PC-9 (cell line): ENCODE measurements around the gene LRP11. TPM values are rescaled to one million over a fixed set of nuclear protein-coding genes. Genes with fewer than 3 reads are reported as not detected.

Experiments
- BruUV-seq: library from RNA; stranded (reverse); fragments of 400-500 nt; replicated peaks from 2 replicates; lab custom pipeline; 2021; lab: Mats Ljungman, UMichigan
- CTCF ChIA-PET: fragments of 300-600 bp; sonication (Branson Sonifier 250); formaldehyde crosslinking; loops from one replicate; lab custom pipeline; 2022; ENCODE audit warnings: antibody characterized with exemption; lab: Charles Lee
- POLR2A ChIA-PET: fragments of 300-600 bp; sonication (Branson Sonifier 250); formaldehyde crosslinking; loops from one replicate; lab custom pipeline; 2022; ENCODE audit warnings: antibody characterized with exemption; ENCODE audit not compliant: unreplicated experiment; lab: Charles Lee
- DNase-seq, 2 experiments: peaks; one replicate each; pipeline versions ENCODE4 v3.0.0 to v3.0.0-alpha.2; 2015 to 2022; ENCODE audit warnings: mixed read lengths in 1 of 2
- H2AFZ ChIP-seq: fragments of 200-600 bp; sonication (generic); 2 replicates; pipeline ENCODE4 v1.8.1; 2017; ENCODE audit warnings: antibody characterized with exemption
- H3F3A ChIP-seq: fragments of 200-600 bp; sonication (generic); 2 replicates; pipeline ENCODE4 v1.8.1; 2017; ENCODE audit warnings: antibody characterized with exemption, mild to moderate bottlenecking, low read depth; ENCODE audit not compliant: insufficient read depth
- H3K27ac ChIP-seq: fragments of 200-600 bp; sonication (generic); 2 replicates; pipeline ENCODE4 v1.6.1; 2016; ENCODE audit warnings: mixed run types
- H3K27me3 ChIP-seq: fragments of 200-600 bp; sonication (generic); 2 replicates; pipeline ENCODE4 v1.6.1; 2016; ENCODE audit warnings: low read depth, mixed run types; ENCODE audit not compliant: insufficient read depth
- H3K36me3 ChIP-seq: fragments of 200-600 bp; sonication (generic); 2 replicates; pipeline ENCODE4 v1.6.1; 2016; ENCODE audit warnings: low read depth, mixed run types
- H3K4me1 ChIP-seq: fragments of 200-600 bp; sonication (generic); replicated peaks from 2 replicates; pipeline ENCODE4 v1.6.1; 2016; ENCODE audit warnings: mixed run types; ENCODE audit not compliant: insufficient read depth
- H3K4me2 ChIP-seq: fragments of 200-600 bp; sonication (generic); 2 replicates; pipeline ENCODE4 v1.6.1; 2017; ENCODE audit warnings: mixed run types
- H3K4me3 ChIP-seq: fragments of 200-600 bp; sonication (generic); 2 replicates; pipeline ENCODE4 v1.6.1; 2016; ENCODE audit warnings: mixed run types
- H3K79me2 ChIP-seq: fragments of 200-600 bp; sonication (generic); 2 replicates; pipeline ENCODE4 v1.6.1; 2017; ENCODE audit warnings: low read depth, mixed run types
- H3K9me2 ChIP-seq: fragments of 200-600 bp; sonication (generic); 2 replicates; pipeline ENCODE4 v1.8.1; 2017; ENCODE audit warnings: mild to moderate bottlenecking; ENCODE audit not compliant: insufficient read depth
- H3K9me3 ChIP-seq: fragments of 200-600 bp; sonication (generic); 2 replicates; pipeline ENCODE4 v1.8.1; 2016; ENCODE audit warnings: low read depth; ENCODE audit not compliant: insufficient read depth
- H4K20me1 ChIP-seq: fragments of 200-600 bp; sonication (generic); 2 replicates; pipeline ENCODE4 v1.8.1; 2017; ENCODE audit not compliant: insufficient read depth
- EZH2 ChIP-seq: fragments of 200-600 bp; sonication (generic); IDR thresholded peaks from 2 replicates; pipeline ENCODE4 v1.8.0; 2017; ENCODE audit warnings: antibody characterized with exemption, low read depth
- intact Hi-C: fragments of 100-400 bp; cut with micrococcal nuclease; formaldehyde crosslinking; loops from one replicate; pipeline ENCODE4 v1.10.0; 2022; ENCODE audit not compliant: unreplicated experiment
- total RNA-seq: library from RNA; stranded (reverse); gene quantifications from 2 replicates; pipeline ENCODE4 v1.2.3, GENCODE V29; 2021
- TF ChIP-seq, protein P1 (sequence below): fragments of 200-600 bp; sonication (generic); conservative IDR thresholded peaks from 2 replicates; pipeline ENCODE4 v1.6.1; 2017; ENCODE audit warnings: mixed run types, antibody characterized with exemption, mild to moderate bottlenecking, moderate library complexity

LRP11 gene
- total RNA-seq, 1 experiment from 2014 or later, result 38.6 TPM

DNA sequence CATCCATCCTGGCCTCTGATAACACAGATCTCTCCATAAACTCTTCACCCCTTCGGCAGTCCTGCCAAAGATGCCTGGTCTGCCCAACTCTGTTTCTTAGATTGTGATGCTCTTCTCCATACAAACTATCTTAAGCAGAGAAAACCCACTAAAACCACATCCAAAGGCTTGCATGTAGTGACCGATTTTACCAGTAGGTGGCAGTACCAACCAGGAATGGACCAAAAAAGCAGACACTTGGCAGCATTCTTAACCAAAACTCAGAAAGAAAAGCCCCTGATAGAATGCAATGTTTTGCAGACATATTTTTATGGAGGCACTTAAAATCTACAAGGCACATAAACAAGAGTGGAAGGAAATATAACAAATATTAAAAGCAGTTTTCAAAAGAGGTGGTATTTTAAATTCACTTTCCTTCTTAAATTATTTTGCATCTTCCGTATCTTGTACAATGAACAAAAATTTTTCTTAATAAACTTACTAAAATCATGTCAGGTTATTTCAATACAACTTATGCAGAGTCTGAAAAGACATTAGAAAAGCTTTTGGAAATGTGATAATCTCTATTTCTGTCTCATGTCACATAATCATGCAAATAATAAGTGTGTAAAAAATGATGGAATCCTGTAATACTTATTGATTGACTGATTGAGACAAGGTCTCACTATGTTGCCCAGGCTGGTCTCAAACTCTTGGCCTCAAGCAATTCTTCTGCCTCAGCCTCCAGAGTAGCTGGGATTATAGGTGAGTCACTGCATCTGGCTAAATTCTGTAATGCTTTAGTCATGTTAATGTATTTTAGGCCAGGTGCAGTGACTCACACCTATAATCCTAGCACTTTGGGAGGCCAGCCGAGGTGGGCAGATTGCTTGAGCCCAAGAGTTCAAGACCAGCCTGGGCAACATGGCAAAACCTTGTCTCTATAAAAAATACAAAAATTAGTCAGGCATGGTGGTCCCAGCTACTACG lies 29.4 kb downstream of the LRP11 start:
- intact Hi-C loops, result loop anchor here (1.0 to 2.0 kb wide), 3 partner anchors 31 to 182 kb away; no protein-coding TSS in a partner anchor
- H3K4me2 ChIP-seq, result no peak overlapping the region
- H3K4me3 ChIP-seq, result no peak overlapping the region
- H3K9me3 ChIP-seq, result no peaks in the 10 kb centered on the region
- H3K9me2 ChIP-seq, result no peaks in the 10 kb centered on the region
- H3F3A ChIP-seq, result peaks cover 10% of the 10 kb centered on the region
- peak; percentile 48 to 79 for DNase-seq
- H3K4me1 ChIP-seq, result no peaks in the 10 kb centered on the region
- CTCF ChIA-PET, result interaction anchor here (0.6 kb wide), 1 partner anchor 29 kb away, joined by 3 read pairs; no protein-coding TSS in a partner anchor
- peaks cover 3% of the 10 kb centered on the region; the same call in 1 of the 2 replicates for H4K20me1 ChIP-seq
- no peak for TF ChIP-seq EZH2
- TF ChIP-seq, protein P1, sequence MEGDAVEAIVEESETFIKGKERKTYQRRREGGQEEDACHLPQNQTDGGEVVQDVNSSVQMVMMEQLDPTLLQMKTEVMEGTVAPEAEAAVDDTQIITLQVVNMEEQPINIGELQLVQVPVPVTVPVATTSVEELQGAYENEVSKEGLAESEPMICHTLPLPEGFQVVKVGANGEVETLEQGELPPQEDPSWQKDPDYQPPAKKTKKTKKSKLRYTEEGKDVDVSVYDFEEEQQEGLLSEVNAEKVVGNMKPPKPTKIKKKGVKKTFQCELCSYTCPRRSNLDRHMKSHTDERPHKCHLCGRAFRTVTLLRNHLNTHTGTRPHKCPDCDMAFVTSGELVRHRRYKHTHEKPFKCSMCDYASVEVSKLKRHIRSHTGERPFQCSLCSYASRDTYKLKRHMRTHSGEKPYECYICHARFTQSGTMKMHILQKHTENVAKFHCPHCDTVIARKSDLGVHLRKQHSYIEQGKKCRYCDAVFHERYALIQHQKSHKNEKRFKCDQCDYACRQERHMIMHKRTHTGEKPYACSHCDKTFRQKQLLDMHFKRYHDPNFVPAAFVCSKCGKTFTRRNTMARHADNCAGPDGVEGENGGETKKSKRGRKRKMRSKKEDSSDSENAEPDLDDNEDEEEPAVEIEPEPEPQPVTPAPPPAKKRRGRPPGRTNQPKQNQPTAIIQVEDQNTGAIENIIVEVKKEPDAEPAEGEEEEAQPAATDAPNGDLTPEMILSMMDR, result peak; percentile 96
- H3K79me2 ChIP-seq, result no peaks in the 10 kb centered on the region
- 0 out of 2 replicates have a peak, but pooled peaks cover 5% of the 10 kb centered on the region for H3K36me3 ChIP-seq
- no TSS peak for BruUV-seq
- H3K27ac ChIP-seq, result peak overlapping the region; percentile 45
- no peaks in the 10 kb centered on the region for H3K27me3 ChIP-seq
- H2AFZ ChIP-seq, result no peak overlapping the region
- POLR2A ChIA-PET, result no interaction called here

GRCh38 chr6:149833651-149834050 lies 30.5 kb downstream of the LRP11 start:
- H3K27me3 ChIP-seq, result no peaks in the 10 kb centered on the region
- ChIA-PET CTCF (no interaction called here), POLR2A (no interaction called here)
- H4K20me1 ChIP-seq, result peaks cover 3% of the 10 kb centered on the region; the same call in 1 of the 2 replicates
- no peak overlapping the region for H3K27ac ChIP-seq
- H3K4me2 ChIP-seq, result no peak overlapping the region
- no peak for DNase-seq
- TF ChIP-seq EZH2, result no peak
- TF ChIP-seq, protein P1, result no peak
- intact Hi-C loops, result loop anchor here (1.0 to 2.0 kb wide), 3 partner anchors 32 to 183 kb away; no protein-coding TSS in a partner anchor
- no peaks in the 10 kb centered on the region for H3K9me2 ChIP-seq
- H3K4me3 ChIP-seq, result no peak overlapping the region
- H3F3A ChIP-seq, result peaks cover 10% of the 10 kb centered on the region
- 0 out of 2 replicates have a peak, but pooled peaks cover 9% of the 10 kb centered on the region for H3K36me3 ChIP-seq
- no peak overlapping the region for H2AFZ ChIP-seq
- H3K4me1 ChIP-seq, result no peaks in the 10 kb centered on the region
- no peaks in the 10 kb centered on the region for H3K79me2 ChIP-seq
- no TSS peak for BruUV-seq
- H3K9me3 ChIP-seq, result no peaks in the 10 kb centered on the region

DNA sequence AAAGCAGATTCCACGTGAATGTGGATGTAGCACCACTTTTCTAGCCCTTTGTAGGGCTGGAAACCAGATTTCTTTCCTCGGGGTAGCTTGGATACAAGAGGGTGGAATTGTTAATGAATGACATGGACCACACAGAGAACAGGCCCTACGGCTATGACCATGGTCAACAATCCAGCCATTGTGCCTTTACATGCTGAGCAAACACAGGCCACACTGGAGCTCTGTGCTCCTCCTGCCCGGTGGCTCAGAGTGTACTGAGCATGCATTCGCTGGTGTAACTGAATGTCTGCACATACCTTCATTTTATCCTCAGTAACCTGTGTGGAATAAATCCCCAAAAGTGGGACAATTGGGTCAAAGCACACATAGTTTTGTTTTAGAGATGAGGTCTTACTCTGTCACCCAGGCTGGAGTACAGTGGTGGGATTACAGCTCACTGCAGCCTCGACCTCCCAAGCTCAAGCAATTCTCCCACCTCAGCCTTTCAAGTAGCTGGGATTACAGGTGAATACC lies 32.8 kb downstream of the LRP11 start:
- Histone ChIP-seq H3K4me3 (no peak overlapping the region), H3K36me3 (0 out of 2 replicates have a peak, but pooled peaks cover 12% of the 10 kb centered on the region), H3K9me3 (no peaks in the 10 kb centered on the region), H2AFZ (no peak overlapping the region), H3K27me3 (no peaks in the 10 kb centered on the region), H3F3A (peaks cover 10% of the 10 kb centered on the region), H3K4me1 (no peaks in the 10 kb centered on the region), H3K9me2 (no peaks in the 10 kb centered on the region), H3K79me2 (no peaks in the 10 kb centered on the region), H4K20me1 (peaks cover 3% of the 10 kb centered on the region; the same call in 1 of the 2 replicates), H3K27ac (no peak overlapping the region), H3K4me2 (no peak overlapping the region)
- no peak for TF ChIP-seq EZH2
- TF ChIP-seq, protein P1, result no peak
- CTCF ChIA-PET, result no interaction called here
- no peak for DNase-seq
- no TSS peak for BruUV-seq
- POLR2A ChIA-PET, result no interaction called here
- intact Hi-C loops, result no loop called here
